ENCODE results near the gene CLSTN3.

DNA sequence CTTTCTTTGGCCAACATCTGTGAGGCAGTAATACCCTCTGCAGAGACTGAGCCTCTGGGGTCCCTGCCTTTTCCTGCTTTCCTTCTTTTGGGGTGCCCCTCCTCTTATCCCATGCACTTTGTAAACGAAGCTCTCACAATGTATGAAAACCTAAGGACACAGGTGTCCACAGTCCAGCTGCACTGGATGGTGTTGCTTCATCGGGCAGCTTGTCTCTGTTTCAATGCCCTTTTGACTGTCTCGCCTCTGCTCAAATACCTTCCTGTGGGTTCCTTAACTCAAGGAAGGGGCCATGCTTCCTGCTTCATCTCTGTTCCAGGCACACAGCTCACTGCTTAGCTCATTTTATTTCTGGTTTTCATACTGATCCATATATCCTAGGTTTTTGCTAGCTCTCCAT, 27.6 kb upstream of the CLSTN3 start:
- no peak for TF ChIP-seq EZH2 (IDR thresholded peaks at IDR 0.05; ENCODE audit: low read depth)
- no peak for TF ChIP-seq CTCF (conservative IDR thresholded peaks at IDR 0.05)
